Measurements from ENCODE around the gene ERBB3.
"Not testable (repeated sequence)": the region's sequence is repeated elsewhere in the genome, so short reads cannot be mapped to it uniquely, and the experiment has no call there.

The ERBB3 gene
- 0.94 to 1.1 reads per million in 2 donors for total RNA-seq

- DNase-seq: peak in 4 of 5 experiments; percentile 45 to 66 (median 50)
These were observed at the start of gene ERBB3 for GRCh38 chr12:56079723-56080555. Gene ERBB3, plus strand, starts transcription at chr12:56080165. Its CDS starts 136 bp downstream, at chr12:56080301.

- DNase-seq: peak in 1 of 5 experiments; percentile 48
These were observed 48.0 kb upstream of the ERBB3 start for GRCh38 chr12:56031987-56032386.

- peak in 3 of 5 experiments; percentile 21 to 66 (median 29) for DNase-seq
These were observed 45.2 kb upstream of the ERBB3 start for GRCh38 chr12:56034586-56035332.

GRCh38 chr12:56037161-56037560 lies 42.8 kb upstream of the ERBB3 start:
- DNase-seq: no peak

- DNase-seq: peak in 1 of 5 experiments; percentile 62
These were observed 41.8 kb upstream of the ERBB3 start for GRCh38 chr12:56038022-56038655.

GRCh38 chr12:56040151-56040550 lies 39.8 kb upstream of the ERBB3 start:
- peak in 1 of 5 experiments; percentile 73 for DNase-seq

GRCh38 chr12:56040963-56041551 lies 38.9 kb upstream of the ERBB3 start:
- DNase-seq: no peak

- peak; percentile 73 to 100 (median 90) for DNase-seq
These were observed 38.2 kb upstream of the ERBB3 start, which contains the start of gene RPS26 for GRCh38 chr12:56041552-56042429. Gene RPS26, plus strand, starts transcription at chr12:56041918. Its CDS starts 249 bp downstream, at chr12:56042167.

- not testable (repeated sequence) for DNase-seq
These were observed 37.5 kb upstream of the ERBB3 start for GRCh38 chr12:56042430-56042813.

- no peak for DNase-seq
These were observed 37.1 kb upstream of the ERBB3 start for GRCh38 chr12:56042843-56043242.

- DNase-seq: no peak
These were observed 33.8 kb upstream of the ERBB3 start for GRCh38 chr12:56046027-56046780.

- DNase-seq: no peak
These were observed 26.5 kb upstream of the ERBB3 start for GRCh38 chr12:56053407-56053893.

GRCh38 chr12:56059964-56060363 lies 20.0 kb upstream of the ERBB3 start:
- not testable (repeated sequence) for DNase-seq

- DNase-seq: no peak
These were observed 18.0 kb upstream of the ERBB3 start for GRCh38 chr12:56061982-56062381.

GRCh38 chr12:56062996-56063395 lies 17.0 kb upstream of the ERBB3 start:
- no peak for DNase-seq

GRCh38 chr12:56071648-56072047 lies 8.3 kb upstream of the ERBB3 start:
- DNase-seq: no peak

GRCh38 chr12:56074396-56074795 lies 5.6 kb upstream of the ERBB3 start:
- no peak for DNase-seq

GRCh38 chr12:56077966-56078365 lies 2.0 kb upstream of the ERBB3 start:
- not testable (repeated sequence) for DNase-seq

- DNase-seq: no peak
These were observed 1.5 kb upstream of the ERBB3 start for GRCh38 chr12:56078427-56078826.

- peak; percentile 21 to 44 (median 35) for DNase-seq
These were observed 838 bp upstream of the ERBB3 start for GRCh38 chr12:56078931-56079722.

All from T-helper 2 cell (primary cell).